NCI-H2171 treated with DMSO at 0.1 percent for 48 hours (cell line): ENCODE measurements around the gene CNTN2.
A peak's percentile ranks its signal among the peaks of the same experiment; 100 is the strongest.

Source experiments
- DNase-seq: peaks from one replicate; lab custom pipeline; 2025; lab: John Stamatoyannopoulos, UW

CNTN2 gene

DNA sequence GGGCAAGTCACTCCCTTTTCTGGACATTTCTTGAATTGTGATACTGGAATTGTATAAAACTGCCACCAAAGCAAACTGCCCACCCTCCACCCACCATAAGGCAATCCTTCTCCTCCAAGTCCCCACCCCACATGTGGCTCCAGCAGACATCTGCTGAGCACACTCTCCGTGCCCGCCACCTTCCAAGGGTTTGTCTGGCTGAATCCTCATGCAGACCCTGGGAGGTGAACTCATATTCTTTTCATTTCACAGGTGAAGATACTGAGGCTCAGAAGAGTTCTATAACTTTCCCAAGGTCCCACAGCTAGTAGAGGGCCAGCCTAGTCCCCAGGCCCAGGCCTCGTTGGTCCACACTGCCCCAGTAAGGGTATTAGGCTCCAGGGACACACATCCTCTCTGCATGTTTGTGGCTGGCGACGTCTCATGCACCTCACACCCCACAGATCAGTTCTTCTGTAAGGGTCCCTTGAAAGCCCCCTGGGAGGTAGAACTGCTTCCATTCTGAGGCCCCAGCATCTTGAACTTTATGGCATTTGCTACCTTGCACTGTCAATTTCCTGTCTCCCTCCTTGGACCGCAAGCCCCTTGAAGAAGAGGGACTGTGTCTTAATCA is 14.1 kb downstream of the CNTN2 start:
- DNase-seq = no peak

DNA sequence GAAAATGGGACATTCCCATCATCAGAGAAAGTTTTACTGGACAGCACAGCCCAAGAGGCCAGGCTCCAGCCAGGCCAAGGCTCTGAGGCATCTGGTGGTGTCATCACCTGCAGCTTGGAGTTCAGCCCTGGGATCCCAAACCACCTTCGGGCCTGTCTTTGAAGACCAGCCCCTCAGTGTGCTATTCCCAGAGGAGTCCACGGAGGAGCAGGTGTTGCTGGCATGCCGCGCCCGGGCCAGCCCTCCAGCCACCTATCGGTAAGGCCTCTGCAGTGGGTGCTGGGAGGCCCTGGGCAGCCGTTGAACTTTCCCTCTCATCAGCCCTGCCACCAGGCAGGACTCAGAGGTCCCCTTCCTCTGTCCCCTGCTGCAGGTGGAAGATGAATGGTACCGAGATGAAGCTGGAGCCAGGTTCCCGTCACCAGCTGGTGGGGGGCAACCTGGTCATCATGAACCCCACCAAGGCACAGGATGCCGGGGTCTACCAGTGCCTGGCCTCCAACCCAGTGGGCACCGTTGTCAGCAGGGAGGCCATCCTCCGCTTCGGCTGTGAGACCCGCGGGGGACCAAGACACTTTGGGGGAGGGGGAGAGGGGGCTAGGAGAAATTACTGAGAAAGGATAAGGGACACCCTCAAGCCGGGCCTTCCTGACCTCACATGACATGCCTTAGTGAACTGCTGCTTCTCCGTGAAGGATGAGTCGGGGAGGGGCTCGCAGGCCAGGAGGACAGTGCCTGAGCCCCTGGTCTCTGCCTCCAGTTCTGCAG is 15.0 kb downstream of the CNTN2 start:
- no peak for DNase-seq

DNA sequence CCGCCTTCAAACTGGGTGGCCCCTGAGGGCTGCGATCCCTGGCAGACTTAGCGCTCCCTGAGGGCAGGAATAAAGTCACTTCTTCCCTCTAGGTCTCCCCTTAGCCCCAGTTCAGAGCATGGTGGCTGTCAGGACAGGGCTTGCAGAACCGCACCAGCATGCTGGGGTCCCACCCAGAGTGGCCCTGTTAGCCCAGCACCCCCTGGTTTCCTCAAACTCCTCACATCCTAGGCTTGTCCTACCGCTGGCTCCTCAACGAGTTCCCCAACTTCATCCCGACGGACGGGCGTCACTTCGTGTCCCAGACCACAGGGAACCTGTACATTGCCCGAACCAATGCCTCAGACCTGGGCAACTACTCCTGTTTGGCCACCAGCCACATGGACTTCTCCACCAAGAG is 15.8 kb downstream of the CNTN2 start:
- no peak for DNase-seq

DNA sequence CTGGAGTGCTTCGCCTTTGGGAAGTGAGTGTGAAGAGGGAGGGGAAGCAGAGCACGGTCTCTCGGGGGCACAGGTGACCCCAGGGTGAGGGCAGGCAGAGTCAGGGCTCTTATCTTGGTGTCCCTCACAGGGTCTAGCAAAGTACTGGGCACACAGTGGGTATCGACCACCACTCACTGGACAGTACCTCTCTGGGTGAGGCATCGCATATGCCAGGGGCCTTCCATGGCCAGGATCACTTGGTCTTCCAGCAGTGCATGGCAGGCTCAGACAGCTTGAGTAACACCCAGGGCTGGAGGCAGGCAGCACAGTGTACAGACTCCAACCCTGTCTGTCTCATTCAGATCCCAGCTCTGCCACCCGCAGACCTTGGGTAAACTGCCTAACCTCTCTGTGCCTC is 16.6 kb downstream of the CNTN2 start:
- DNase-seq = no peak

DNA sequence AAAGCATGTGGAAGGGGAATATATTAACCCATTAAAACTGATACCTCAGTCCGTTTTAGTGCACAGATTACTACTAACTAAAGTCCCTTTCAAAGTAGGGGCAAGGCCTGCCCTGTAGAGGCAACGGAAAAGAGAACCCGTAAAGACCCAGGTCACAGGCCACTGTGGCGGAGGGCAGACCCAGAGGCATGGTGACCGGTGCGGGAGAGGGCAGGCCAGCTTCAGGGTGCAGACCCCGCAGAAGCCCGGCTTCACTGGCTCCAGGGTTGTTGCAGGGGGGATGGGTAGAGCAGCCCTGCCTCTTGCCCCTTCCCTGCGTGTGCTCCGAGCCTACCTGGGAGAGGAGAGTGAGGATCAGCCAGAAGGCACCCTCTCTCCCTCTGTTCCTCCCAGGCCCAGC is 17.7 kb downstream of the CNTN2 start:
- DNase-seq = no peak

DNA sequence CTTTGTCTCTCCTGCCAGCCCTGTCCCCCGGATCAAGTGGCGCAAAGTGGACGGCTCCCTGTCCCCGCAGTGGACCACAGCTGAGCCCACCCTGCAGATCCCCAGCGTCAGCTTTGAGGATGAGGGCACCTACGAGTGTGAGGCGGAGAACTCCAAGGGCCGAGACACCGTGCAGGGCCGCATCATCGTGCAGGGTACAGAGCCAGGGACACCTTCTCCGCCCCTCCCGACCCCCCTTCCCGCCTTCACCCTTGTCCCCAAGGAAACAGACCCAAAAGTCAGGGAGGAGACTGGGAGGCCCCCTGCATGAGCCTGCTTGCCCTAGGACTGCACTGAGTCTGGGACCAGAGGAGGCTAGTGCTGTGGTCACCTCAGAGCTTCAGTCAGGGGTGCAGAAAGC is 18.2 kb downstream of the CNTN2 start:
- no peak for DNase-seq

DNA sequence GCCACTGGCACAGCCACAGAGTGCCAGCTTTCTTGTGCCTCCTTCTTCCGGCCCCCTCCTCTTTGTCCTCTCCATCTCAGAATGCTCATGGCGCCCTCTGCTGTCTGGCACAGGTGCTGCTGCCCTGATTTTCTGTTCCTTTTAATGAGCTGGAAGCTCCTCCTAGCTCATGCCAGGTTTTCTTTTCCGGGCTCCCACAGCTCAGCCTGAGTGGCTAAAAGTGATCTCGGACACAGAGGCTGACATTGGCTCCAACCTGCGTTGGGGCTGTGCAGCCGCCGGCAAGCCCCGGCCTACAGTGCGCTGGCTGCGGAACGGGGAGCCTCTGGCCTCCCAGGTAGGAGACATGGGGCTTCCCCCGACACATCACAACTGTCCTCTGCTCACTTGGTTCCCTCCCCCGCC is 18.7 kb downstream of the CNTN2 start:
- peak; percentile 85 for DNase-seq

DNA sequence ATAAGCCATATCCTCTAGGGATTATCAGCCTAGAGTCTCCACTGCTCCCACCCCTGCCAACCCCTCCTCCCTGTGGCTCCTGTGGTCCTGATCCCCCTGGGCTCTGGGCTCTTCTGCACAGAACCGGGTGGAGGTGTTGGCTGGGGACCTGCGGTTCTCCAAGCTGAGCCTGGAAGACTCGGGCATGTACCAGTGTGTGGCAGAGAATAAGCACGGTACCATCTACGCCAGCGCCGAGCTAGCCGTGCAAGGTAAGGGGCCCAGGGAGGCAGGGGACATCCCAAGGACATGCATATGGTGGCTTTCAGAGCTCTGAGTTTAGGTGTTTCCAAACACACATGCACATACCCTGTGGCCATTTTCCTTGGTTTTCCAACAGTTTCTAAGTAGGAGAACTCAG is 19.3 kb downstream of the CNTN2 start:
- no peak for DNase-seq

DNA sequence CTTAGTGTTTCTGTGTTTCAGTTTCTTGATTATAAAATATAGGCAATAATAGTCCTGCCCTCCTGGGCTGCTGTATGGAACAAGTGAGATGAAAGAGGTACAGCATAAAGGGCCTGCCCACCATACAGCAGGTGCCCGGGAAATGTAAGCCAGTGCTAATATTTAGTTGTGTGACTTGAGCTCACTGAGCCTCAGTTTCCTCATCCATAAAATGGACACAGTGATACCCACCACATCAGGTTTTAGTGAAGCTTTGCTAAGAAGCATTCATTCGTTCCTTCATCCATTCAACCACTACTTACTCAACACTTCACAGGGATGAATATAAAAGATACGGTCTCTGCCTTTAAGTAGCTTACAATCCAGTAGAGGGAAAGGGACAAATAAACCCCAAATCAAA is 19.9 kb downstream of the CNTN2 start:
- no peak for DNase-seq

DNA sequence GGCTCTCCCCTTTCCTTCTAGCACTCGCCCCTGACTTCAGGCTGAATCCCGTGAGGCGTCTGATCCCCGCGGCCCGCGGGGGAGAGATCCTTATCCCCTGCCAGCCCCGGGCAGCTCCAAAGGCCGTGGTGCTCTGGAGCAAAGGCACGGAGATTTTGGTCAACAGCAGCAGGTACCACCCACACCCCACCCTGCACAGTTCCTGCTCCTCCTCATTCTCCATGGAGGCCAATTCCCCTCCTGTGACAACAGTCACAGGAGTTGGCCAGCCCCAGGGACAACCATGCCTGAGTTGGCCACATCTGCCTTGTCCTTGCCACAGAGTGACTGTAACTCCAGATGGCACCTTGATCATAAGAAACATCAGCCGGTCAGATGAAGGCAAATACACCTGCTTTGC is 21.3 kb downstream of the CNTN2 start:
- DNase-seq = no peak

DNA sequence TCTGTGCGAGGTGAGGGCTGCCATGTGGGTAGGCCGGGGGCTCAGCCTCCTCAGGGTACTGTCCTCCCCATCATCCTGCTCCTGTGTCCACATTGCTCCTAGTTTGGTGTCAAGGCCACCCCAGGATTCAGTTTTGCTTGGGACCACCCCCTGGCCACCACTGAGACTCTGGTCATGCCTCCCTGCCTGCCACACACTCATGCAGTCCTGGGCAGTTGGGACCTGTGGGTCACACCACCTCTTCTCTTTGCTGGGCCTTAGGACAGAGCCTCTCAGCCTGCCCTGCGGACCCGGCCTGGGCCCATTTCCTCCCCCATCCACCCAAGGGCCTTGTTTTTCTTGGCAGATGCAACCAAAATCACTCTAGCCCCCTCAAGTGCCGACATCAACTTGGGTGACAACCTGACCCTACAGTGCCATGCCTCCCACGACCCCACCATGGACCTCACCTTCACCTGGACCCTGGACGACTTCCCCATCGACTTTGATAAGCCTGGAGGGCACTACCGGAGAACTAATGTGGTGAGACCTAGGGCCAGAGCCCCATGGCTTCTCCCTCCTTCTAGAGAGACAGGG is 21.8 kb downstream of the CNTN2 start:
- no peak for DNase-seq

DNA sequence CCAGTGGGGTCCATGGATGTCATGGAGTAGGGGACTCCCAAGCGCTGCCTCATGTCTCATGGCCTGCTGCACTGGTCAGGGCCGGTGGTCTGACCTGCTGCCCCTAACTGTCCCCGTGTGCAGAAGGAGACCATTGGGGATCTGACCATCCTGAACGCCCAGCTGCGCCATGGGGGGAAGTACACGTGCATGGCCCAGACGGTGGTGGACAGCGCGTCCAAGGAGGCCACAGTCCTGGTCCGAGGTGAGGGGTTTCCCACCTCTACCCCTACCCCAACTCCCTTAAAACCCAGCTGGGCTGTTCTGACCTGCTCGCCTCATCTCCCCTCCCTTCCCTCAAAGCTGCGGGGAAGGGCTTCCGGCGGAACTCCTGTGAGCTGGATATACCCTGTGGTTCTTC is 22.7 kb downstream of the CNTN2 start:
- DNase-seq = no peak

DNA sequence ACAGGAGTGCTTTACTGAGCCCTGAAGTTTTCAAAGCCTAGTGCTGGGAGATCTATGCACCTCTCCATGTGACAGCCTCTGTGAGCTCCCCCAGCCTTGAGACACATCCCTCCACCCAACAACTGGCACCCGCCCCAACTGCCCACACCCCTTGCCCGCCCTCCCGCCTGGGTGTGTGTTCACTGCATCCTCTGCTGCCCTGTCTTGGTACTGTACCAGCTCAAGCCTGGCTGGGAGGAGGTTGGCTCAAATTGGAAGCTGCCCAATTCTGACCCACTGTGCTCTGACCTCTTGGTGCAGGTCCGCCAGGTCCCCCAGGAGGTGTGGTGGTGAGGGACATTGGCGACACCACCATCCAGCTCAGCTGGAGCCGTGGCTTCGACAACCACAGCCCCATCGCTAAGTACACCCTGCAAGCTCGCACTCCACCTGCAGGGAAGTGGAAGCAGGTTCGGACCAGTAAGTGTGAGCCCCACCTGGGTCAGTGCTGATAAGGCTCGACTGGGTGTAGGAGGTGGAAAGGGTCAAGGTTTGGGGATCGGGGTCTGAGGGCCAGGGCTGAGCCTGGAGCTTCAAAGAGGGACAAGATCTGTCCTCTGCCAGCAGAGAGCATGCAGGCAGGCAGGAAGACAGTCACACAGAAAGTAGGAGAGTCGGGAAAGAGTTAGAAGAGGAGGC is 23.3 kb downstream of the CNTN2 start:
- no peak for DNase-seq

DNA sequence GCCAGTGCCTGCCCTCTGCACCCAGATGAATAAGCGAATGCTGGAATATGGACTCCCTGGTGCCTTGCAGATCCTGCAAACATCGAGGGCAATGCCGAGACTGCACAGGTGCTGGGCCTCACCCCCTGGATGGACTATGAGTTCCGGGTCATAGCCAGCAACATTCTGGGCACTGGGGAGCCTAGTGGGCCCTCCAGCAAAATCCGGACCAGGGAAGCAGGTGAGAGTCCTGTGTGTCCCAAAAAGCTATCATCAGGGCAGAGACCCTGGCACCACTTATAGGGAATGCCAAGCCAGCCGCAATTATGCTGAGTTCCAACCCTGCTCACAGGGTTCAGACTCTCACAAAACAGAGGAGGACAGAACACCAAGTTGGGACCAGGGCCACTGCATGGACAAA is 24.0 kb downstream of the CNTN2 start:
- no peak for DNase-seq

DNA sequence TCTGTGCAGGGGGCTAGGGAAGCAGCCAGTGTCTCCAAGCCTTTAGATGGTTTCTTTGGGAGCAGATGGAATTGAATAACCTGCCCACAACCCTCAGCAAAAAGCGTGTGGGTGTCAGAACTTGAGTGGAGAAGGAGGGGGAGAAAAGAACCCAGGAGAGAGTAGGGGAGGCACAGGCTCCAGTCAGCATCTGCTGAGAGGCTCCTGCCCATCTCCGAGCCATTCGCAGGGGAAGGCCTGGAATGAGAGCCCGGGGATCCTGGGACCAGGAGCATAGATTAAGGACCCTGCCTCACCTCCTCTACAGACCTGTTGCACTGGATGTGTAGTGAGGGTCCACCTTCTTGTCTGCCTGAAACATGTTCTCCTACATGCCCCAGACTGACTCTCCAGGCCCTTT is 25.0 kb downstream of the CNTN2 start:
- no peak for DNase-seq

DNA sequence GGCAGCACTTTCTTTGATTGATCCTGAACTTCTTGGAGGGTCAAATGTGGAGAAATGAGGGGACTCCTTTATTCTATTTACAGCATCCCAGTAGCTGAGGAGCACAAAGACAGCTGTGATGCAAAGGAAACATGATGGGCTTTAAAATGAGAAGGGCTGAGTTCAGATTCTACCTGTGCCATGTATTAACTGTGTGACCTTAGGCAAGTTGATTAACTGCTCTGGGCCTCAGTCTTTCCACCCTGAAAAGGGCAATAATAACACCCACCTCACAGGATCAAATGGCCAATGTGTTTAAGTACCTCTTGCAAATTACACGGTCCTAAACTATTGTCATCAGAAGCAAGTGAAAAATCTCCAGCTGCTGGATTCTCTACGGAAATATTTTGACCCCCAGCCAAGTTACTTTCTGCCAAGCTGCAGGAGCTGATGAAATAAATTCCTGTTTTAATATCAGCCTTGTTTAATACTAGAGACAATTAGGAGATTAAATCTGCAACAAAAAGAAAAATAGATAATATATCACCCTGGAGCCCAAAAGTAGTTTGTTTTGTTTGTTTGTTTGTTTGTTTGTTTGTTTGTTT is 25.5 kb downstream of the CNTN2 start:
- DNase-seq = no peak

DNA sequence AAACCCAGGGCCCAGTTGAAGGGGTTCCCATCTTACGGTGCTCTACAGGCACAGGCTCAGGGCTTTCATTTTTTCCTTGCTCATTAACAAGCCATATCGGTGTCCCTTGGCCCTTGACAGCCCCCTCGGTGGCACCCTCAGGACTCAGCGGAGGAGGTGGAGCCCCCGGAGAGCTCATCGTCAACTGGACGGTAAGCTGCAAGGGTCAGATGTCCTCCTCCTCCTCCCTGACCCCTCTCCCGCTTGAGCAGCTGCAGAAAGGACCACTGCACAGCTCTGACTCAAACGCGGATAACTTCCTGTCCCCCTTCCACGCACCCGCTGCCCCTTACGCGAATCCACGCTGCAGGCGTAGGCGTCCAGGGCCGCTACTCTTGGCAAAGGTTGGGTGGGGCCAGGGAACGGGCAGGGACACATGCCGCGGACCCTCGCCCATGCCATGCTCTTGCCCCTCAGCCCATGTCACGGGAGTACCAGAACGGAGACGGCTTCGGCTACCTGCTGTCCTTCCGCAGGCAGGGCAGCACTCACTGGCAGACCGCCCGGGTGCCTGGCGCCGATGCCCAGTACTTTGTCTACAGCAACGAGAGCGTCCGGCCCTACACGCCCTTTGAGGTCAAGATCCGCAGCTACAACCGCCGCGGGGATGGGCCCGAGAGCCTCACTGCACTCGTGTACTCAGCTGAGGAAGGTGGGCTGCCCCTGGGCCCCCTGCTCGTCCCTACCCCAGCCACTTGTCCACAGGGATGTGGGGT is 26.5 kb downstream of the CNTN2 start:
- no peak for DNase-seq

DNA sequence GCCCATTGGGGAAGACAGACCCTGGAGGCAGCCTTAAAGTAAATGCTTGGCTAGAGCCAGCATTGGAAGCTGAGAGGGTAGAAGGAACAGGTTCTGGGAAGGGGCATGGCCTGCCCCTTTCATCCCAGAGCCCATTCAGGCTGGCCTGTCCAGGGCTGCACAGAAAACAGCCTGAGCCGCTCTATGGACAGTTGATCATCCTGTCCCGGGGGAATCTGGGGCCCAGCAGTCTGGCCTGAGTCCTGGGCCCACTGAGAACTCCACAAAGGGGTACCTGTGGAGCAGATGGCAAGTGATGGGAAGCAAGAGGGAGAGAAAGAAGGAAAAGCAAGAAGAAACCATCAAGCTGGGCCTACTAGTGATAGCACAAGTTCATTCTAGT is 28.0 kb downstream of the CNTN2 start:
- DNase-seq = no peak

DNA sequence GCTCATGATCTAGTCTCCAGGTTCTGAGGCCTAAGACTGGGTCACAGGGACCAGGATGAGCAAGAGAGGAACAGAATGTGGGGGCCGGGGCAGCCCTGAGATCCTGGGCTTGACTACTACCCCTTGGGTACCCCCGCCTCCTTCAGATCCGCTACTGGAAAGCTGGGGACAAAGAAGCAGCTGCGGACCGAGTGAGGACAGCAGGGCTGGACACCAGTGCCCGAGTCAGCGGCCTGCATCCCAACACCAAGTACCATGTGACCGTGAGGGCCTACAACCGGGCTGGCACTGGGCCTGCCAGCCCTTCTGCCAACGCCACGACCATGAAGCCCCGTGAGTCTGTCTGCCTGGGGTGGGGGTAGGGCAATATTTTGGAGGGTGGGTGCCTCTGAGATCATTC is 28.8 kb downstream of the CNTN2 start:
- no peak for DNase-seq

DNA sequence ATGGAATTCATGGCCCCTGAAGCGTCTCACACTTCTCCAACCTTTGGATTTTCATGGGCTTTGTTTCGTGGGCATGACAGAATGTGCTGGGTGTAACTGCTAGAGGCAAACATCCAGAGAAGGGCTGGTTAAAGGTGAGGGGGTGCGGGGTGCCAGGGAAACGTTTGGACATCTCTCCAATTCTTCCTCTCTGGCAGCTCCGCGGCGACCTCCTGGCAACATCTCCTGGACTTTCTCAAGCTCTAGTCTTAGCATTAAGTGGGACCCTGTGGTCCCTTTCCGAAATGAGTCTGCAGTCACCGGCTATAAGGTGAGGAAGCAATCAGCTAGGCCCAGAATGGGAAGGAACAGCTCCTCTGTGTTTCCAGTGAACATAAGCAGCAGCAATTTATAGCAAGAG is 29.3 kb downstream of the CNTN2 start:
- no peak for DNase-seq

DNA sequence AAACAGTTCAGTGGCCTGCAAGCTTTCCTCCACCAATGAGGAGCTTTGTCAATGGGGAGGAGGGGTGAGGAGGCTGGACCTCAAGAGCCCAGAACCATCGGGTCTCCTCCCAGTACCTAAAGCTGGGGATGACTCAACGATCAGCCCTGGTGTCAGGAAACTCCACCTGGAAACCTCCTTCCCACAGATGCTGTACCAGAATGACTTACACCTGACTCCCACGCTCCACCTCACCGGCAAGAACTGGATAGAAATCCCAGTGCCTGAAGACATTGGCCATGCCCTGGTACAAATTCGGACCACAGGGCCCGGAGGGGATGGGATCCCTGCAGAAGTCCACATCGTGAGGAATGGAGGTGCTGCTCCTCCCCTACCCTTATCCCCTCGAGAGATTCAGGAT is 29.9 kb downstream of the CNTN2 start:
- DNase-seq = no peak

DNA sequence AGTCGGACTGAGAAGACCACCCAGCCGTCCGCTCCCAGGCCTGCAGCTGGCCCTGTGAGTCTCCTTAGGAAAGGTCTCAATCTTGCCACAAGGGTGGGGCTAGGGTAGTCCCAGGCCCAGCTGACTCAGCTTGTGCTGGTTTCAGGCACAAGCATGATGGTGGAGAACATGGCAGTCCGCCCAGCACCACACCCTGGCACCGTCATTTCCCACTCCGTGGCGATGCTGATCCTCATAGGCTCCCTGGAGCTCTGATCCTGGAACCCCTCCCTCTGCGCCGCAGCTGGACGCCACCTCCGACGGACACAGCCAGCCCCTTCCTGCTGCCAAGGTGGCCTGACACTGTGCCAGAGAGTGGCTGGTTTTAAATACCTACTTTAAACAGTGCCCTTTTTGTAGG is 30.5 kb downstream of the CNTN2 start:
- DNase-seq = no peak
